Breast epithelium (tissue), 4 donors: ENCODE data around the gene RRAS2. TPM values are rescaled to one million over a fixed set of nuclear protein-coding genes. Genes with fewer than 3 reads are reported as not detected.

ENCODE experiments used
- DNase-seq, 2 donors: peaks; one replicate each; pipeline ENCODE4 v3.0.0-alpha.2; 2019; ENCODE audit warnings: low spot score in 2 of 2
- H3K27ac ChIP-seq, 2 donors: fragments of 200-600 bp; sonication (generic) in 1 of 2; one replicate each; pipeline ENCODE4 v1.5.1; 2016 to 2019; ENCODE audit warnings: mild to moderate bottlenecking in 1 of 2
- H3K27me3 ChIP-seq, 2 donors: fragments of 200-600 bp; sonication (generic) in 1 of 2; one replicate each; pipeline versions ENCODE4 v1.5.1 to v1.6.0; 2017 to 2019; ENCODE audit warnings: control low read depth in 1 of 2, mild to moderate bottlenecking in 1 of 2
- H3K36me3 ChIP-seq: fragments of 200-600 bp; one replicate; pipeline ENCODE4 v1.5.1; 2019
- H3K4me1 ChIP-seq, 2 donors: fragments of 200-600 bp; sonication (generic); one replicate each; pipeline ENCODE4 v1.5.1; 2016 to 2019; ENCODE audit warnings: control low read depth in 1 of 2
- H3K4me3 ChIP-seq, 3 donors: fragments of 200-600 bp; sonication (generic); 1 replicate in 2 of 3; 2 replicates in 1 of 3; pipeline ENCODE4 v1.5.1; 2016 to 2019; ENCODE audit warnings: mild to moderate bottlenecking in 3 of 3, moderate library complexity in 2 of 3
- H3K9me3 ChIP-seq, 2 donors: fragments of 200-600 bp; sonication (generic) in 1 of 2; one replicate each; pipeline ENCODE4 v1.5.1; 2016 to 2019; ENCODE audit warnings: control low read depth in 1 of 2
- CTCF ChIP-seq, 3 donors: fragments of 450-650 bp; IDR thresholded peaks; one replicate each; pipeline ENCODE4 v1.5.1; 2016 to 2017; ENCODE audit warnings: antibody characterized with exemption in 3 of 3, mild to moderate bottlenecking in 3 of 3, moderate library complexity in 3 of 3
- POLR2A ChIP-seq: fragments of 450-650 bp; IDR thresholded peaks from one replicate; pipeline ENCODE4 v1.6.1; 2016; ENCODE audit warnings: antibody characterized with exemption, mild to moderate bottlenecking, moderate library complexity
- POLR2AphosphoS5 ChIP-seq, 3 donors: sonication (generic); formaldehyde crosslinking; IDR thresholded peaks; one replicate each; pipeline ENCODE4 v1.6.1; 2017; ENCODE audit warnings: antibody characterized with exemption in 3 of 3
- intact Hi-C: fragments of 100-400 bp; cut with DNase I; formaldehyde crosslinking; loops from one replicate; pipeline ENCODE4 v1.15.1; 2023; ENCODE audit warnings: low total_unique reads
- total RNA-seq, 3 donors: library from RNA; depleted of rRNA; stranded (reverse); fragments of >200 nt; gene quantifications; one replicate each; pipeline ENCODE4 v1.1.0, GENCODE V29; 2016

Gene RRAS2
- total RNA-seq, 3 donors from 2014 or later = 37.4 to 58.1 (median 46.4) TPM

- Histone ChIP-seq H3K9me3 (no peaks in the 10 kb centered on the region), H3K27me3 (no peaks in the 10 kb centered on the region), H3K4me1 (no peaks in the 10 kb centered on the region), H3K4me3 (no peak overlapping the region), H3K36me3 (no peaks in the 10 kb centered on the region), H3K27ac (no peak overlapping the region)
- intact Hi-C loops = no loop called here
- no peak for DNase-seq
- TF ChIP-seq CTCF (IDR thresholded peaks at IDR 0.05) (no peak), POLR2AphosphoS5 (IDR thresholded peaks at IDR 0.05) (no peak), POLR2A (no peak)
Observed at GRCh38 chr11:14264966-14265365, 94.0 kb downstream of the RRAS2 start.

GRCh38 chr11:14262271-14262846 is 96.6 kb downstream of the RRAS2 start:
- TF ChIP-seq POLR2A = no peak
- no peak for TF ChIP-seq POLR2AphosphoS5 (IDR thresholded peaks at IDR 0.05)
- no peak for TF ChIP-seq CTCF (IDR thresholded peaks at IDR 0.05)
- peaks cover 0 to 5% of the 10 kb centered on the region in 2 donors for H3K27me3 ChIP-seq
- no peaks in the 10 kb centered on the region for H3K4me1 ChIP-seq
- no peaks in the 10 kb centered on the region for H3K9me3 ChIP-seq
- H3K27ac ChIP-seq = no peak overlapping the region
- intact Hi-C loops = no loop called here
- no peaks in the 10 kb centered on the region for H3K36me3 ChIP-seq
- H3K4me3 ChIP-seq = no peak overlapping the region
- DNase-seq = no peak

GRCh38 chr11:14261066-14261465 is 97.9 kb downstream of the RRAS2 start:
- no peaks in the 10 kb centered on the region for H3K9me3 ChIP-seq
- H3K4me1 ChIP-seq = no peaks in the 10 kb centered on the region
- no peak overlapping the region for H3K4me3 ChIP-seq
- no peak for TF ChIP-seq POLR2A
- no peak for TF ChIP-seq POLR2AphosphoS5 (IDR thresholded peaks at IDR 0.05)
- no peak for TF ChIP-seq CTCF (IDR thresholded peaks at IDR 0.05)
- peaks cover 0 to 5% of the 10 kb centered on the region in 2 donors for H3K27me3 ChIP-seq
- H3K27ac ChIP-seq = no peak overlapping the region
- no peaks in the 10 kb centered on the region for H3K36me3 ChIP-seq
- no peak for DNase-seq
- intact Hi-C loops = no loop called here

- TF ChIP-seq CTCF (IDR thresholded peaks at IDR 0.05) = no peak
- no peak for TF ChIP-seq POLR2A
- no peak for TF ChIP-seq POLR2AphosphoS5 (IDR thresholded peaks at IDR 0.05)
- Histone ChIP-seq H3K4me3 (no peak overlapping the region), H3K36me3 (no peaks in the 10 kb centered on the region), H3K27me3 (peaks cover 0 to 5% of the 10 kb centered on the region in 2 donors), H3K27ac (no peak overlapping the region), H3K9me3 (no peaks in the 10 kb centered on the region), H3K4me1 (no peaks in the 10 kb centered on the region)
- intact Hi-C loops = no loop called here
- DNase-seq = no peak
Observed at GRCh38 chr11:14259878-14260277, 99.1 kb downstream of the RRAS2 start.

- intact Hi-C loops = no loop called here
- peaks cover 0 to 5% of the 10 kb centered on the region in 2 donors for H3K27me3 ChIP-seq
- no peak for DNase-seq
- H3K4me1 ChIP-seq = no peaks in the 10 kb centered on the region
- H3K36me3 ChIP-seq = no peaks in the 10 kb centered on the region
- no peak overlapping the region for H3K27ac ChIP-seq
- H3K9me3 ChIP-seq = no peaks in the 10 kb centered on the region
- TF ChIP-seq POLR2A (no peak), POLR2AphosphoS5 (IDR thresholded peaks at IDR 0.05) (no peak), CTCF (IDR thresholded peaks at IDR 0.05) (no peak)
- no peak overlapping the region for H3K4me3 ChIP-seq
Observed at GRCh38 chr11:14259186-14259784, 99.7 kb downstream of the RRAS2 start.
